Calu3 (cell line): Measurements from ENCODE around the gene PRRT1B. TPM values are rescaled to one million over a fixed set of nuclear protein-coding genes. Genes with fewer than 3 reads are reported as not detected.
"Not testable (repeated sequence)": the region's sequence is repeated elsewhere in the genome, so short reads cannot be mapped to it uniquely, and the experiment has no call there.

Experiments used
- BruUV-seq: library from RNA; stranded (reverse); fragments of 400-500 nt; replicated peaks from 2 replicates; lab custom pipeline; 2021; lab: Mats Ljungman, UMichigan
- CTCF ChIA-PET: fragments of 300-600 bp; sonication (Branson Sonifier 250); formaldehyde crosslinking; loops from one replicate; lab custom pipeline; 2022; ENCODE audit warnings: antibody characterized with exemption; lab: Charles Lee
- DNase-seq: peaks from one replicate; pipeline ENCODE4 v3.0.0; 2022
- H3K27ac Mint-ChIP-seq: one replicate; pipeline ENCODE4 v1.8.0; 2022; ENCODE audit warnings: mixed read lengths; ENCODE audit not compliant: unreplicated experiment
- H3K27me3 Mint-ChIP-seq: one replicate; pipeline ENCODE4 v1.8.0; 2022; ENCODE audit warnings: mixed read lengths; ENCODE audit not compliant: unreplicated experiment
- H3K36me3 Mint-ChIP-seq: one replicate; pipeline ENCODE4 v1.8.0; 2022; ENCODE audit warnings: mild to moderate bottlenecking, moderate library complexity, mixed read lengths; ENCODE audit not compliant: insufficient read depth, unreplicated experiment
- H3K4me1 Mint-ChIP-seq: one replicate; pipeline ENCODE4 v1.8.0; 2022; ENCODE audit warnings: mild to moderate bottlenecking, low read depth, mixed read lengths; ENCODE audit not compliant: unreplicated experiment
- H3K4me3 Mint-ChIP-seq: one replicate; pipeline ENCODE4 v1.8.0; 2022; ENCODE audit warnings: mild to moderate bottlenecking, low read depth, moderate library complexity, mixed read lengths; ENCODE audit not compliant: unreplicated experiment
- H3K9me3 Mint-ChIP-seq: one replicate; pipeline ENCODE4 v1.8.0; 2022; ENCODE audit warnings: low read depth, mixed read lengths; ENCODE audit not compliant: unreplicated experiment
- intact Hi-C: fragments of 100-400 bp; cut with micrococcal nuclease; formaldehyde crosslinking; loops from one replicate; pipeline ENCODE4 v1.10.0; 2022; ENCODE audit not compliant: unreplicated experiment
- total RNA-seq: library from RNA; stranded (reverse); gene quantifications from 2 replicates; pipeline ENCODE4 v1.2.3, GENCODE V29; 2022
- TF ChIP-seq, protein P1 (sequence below): fragments of 200-600 bp; IDR thresholded peaks from one replicate; pipeline ENCODE4 v1.8.0; 2022; ENCODE audit warnings: antibody characterized with exemption; ENCODE audit not compliant: unreplicated experiment

The PRRT1B gene
- total RNA-seq, 1 experiment from 2014 or later: not detected

DNA sequence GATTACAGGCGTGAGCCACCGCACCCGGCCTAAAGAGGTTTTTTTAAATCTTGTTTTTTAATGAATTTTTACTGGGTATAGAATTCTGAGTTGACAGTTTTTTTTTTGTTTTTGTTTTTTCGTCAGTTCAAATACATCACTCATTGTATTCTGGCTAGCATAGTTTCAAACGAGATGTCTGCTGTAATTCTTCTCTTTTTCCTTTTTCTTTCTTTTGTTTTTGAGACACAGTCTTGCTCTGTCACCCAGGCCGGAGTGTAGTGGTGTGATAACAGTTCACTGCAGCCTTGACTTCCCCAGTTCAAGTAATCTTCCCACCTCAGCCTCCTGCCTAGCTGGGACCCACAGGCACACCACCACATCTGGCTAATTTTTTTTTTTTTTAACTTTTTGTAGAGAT is 2.2 kb upstream of the PRRT1B start:
- intact Hi-C loops: no loop called here
- H3K4me3 Mint-ChIP-seq: no peak overlapping the region
- no peaks in the 10 kb centered on the region for H3K4me1 Mint-ChIP-seq
- H3K9me3 Mint-ChIP-seq: peaks cover 2% of the 10 kb centered on the region
- peaks cover 13% of the 10 kb centered on the region for H3K27me3 Mint-ChIP-seq
- CTCF ChIA-PET: no interaction called here
- H3K36me3 Mint-ChIP-seq: no peaks in the 10 kb centered on the region
- no peak for DNase-seq
- TF ChIP-seq, protein P1, sequence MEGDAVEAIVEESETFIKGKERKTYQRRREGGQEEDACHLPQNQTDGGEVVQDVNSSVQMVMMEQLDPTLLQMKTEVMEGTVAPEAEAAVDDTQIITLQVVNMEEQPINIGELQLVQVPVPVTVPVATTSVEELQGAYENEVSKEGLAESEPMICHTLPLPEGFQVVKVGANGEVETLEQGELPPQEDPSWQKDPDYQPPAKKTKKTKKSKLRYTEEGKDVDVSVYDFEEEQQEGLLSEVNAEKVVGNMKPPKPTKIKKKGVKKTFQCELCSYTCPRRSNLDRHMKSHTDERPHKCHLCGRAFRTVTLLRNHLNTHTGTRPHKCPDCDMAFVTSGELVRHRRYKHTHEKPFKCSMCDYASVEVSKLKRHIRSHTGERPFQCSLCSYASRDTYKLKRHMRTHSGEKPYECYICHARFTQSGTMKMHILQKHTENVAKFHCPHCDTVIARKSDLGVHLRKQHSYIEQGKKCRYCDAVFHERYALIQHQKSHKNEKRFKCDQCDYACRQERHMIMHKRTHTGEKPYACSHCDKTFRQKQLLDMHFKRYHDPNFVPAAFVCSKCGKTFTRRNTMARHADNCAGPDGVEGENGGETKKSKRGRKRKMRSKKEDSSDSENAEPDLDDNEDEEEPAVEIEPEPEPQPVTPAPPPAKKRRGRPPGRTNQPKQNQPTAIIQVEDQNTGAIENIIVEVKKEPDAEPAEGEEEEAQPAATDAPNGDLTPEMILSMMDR: no peak
- no TSS peak for BruUV-seq
- no peak overlapping the region for H3K27ac Mint-ChIP-seq

DNA sequence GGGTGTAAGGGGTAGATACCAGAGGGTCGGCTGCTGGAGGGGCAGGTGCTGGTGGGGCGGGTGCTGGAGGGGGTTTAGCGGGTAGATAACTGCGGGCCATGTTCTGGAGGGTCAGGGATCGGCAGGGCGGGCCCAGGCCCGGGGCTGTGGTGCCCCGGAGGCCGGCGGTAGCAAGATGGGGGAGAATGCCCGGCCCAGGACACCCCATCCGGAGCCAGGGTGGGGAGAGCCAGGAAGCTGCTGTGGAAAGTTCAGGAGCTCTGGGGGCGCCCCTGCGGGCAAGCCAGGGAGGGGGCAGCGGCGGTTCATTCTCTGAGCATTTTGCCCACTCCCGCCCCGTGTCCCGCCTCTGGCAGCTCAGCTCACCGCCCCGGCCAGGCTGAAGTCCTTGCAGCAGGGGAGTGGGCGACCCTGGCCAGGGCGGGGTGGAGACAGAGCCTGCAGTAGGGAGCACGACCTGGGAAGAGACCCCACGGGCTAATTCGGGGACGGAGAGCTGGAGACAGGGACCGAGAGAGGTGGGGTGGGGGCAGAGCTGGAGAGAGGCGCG is 538 bp downstream of the PRRT1B start:
- DNase-seq: no peak
- Mint-ChIP-seq H3K27ac (no peak overlapping the region), H3K27me3 (peaks cover 41% of the 10 kb centered on the region)

DNA sequence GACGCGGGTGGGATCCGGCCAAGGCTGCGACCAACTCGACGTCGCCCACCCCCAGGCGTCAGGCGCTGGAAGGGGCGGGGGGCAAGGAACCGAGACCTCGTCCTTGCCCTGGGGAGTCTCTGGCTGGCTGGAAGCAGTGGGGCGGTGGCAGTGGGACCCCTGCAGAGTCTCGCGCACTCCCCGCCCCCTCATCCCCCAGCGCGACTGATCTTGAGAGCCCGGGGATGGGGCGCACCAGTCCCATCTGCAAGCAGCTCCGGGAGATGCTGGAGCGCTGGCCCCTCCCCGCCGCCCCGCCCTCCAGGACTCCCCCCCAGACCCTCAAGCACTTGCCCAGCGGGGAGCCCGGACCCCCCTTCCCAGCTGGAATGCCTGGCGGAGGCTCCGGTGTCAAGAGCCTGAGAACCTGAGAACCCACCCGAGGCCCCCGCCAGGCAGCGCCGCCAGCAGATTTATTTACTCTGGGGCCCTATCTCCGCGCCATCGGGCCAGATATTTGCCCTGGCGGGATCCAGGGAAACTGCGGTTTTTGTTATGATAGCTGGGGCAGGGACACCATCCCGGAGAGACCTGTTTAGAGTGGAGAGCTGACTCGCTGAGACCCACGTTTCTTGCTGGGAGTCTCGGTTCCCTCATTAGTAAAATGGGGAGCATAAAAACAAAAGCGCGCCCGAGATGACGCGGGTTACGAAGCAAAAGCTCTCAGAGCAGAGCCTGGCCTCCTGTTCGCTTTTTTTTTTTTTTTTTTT is 1.2 kb downstream of the PRRT1B start:
- Mint-ChIP-seq H3K9me3 (peaks cover 2% of the 10 kb centered on the region), H3K36me3 (no peaks in the 10 kb centered on the region), H3K27ac (no peak overlapping the region), H3K27me3 (peaks cover 47% of the 10 kb centered on the region), H3K4me1 (no peaks in the 10 kb centered on the region), H3K4me3 (peak overlapping the region; percentile 76)
- peak; percentile 46 for DNase-seq
- intact Hi-C loops: no loop called here
- CTCF ChIA-PET: interaction anchor here (0.7 kb wide), 1 partner anchor 462 kb away, joined by 6 read pairs; no protein-coding TSS in a partner anchor
- TF ChIP-seq, protein P1: no peak
- BruUV-seq: no TSS peak

More for the DNA sequence above, 538 bp downstream of the PRRT1B start:
- H3K9me3 Mint-ChIP-seq: peaks cover 2% of the 10 kb centered on the region
- CTCF ChIA-PET: interaction anchor here (0.8 kb wide), 1 partner anchor 65 kb away, joined by 6 read pairs; no protein-coding TSS in a partner anchor
- intact Hi-C loops: no loop called here
- peak overlapping the region; percentile 76 for H3K4me3 Mint-ChIP-seq
- TF ChIP-seq, protein P1: no peak
- H3K4me1 Mint-ChIP-seq: no peaks in the 10 kb centered on the region
- no TSS peak for BruUV-seq
- no peaks in the 10 kb centered on the region for H3K36me3 Mint-ChIP-seq

DNA sequence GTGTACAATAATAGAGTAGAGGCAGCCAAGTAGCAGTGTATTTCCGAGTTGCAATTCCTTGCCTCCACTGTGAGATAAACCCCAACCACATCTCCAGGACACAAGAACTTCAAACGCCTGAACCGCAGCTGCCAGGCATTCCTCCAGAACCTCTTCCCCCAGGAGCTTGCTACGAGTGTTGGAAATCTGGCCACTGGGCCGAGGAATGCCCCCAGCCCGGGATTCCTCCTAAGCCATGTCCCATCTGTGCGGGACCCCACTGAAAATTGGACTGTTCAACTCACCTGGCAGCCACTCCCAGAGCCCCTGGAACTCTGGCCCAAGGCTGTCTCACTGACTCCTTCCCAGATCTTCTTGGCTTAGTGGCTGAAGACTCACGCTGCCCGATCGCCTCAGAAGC is 3.9 kb downstream of the PRRT1B start:
- H3K4me3 Mint-ChIP-seq, H3K36me3 Mint-ChIP-seq, BruUV-seq, H3K9me3 Mint-ChIP-seq, intact Hi-C loops, H3K27ac Mint-ChIP-seq, CTCF ChIA-PET, H3K4me1 Mint-ChIP-seq, DNase-seq: not testable (repeated sequence)
- peaks cover 63% of the 10 kb centered on the region for H3K27me3 Mint-ChIP-seq

DNA sequence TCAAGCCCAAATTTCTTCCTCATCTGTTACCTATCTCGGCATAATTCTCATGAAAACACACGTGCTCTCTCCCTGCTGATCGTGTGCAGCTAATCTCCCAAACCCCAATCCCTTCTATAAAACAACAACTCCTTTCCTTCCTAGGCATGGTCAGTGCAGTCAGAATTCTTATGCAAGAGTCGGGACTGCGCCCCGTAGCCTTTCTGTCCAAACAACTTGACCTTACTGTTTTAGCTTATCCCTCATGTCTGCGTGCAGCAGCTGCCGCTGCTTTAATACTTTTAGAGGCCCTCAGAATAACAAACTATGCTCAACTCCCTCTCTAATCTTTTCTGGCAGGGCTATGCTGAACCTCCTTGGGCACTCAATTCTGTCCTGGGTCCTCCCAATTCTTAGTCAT is 5.1 kb downstream of the PRRT1B start:
- peaks cover 63% of the 10 kb centered on the region for H3K27me3 Mint-ChIP-seq
- intact Hi-C loops, H3K27ac Mint-ChIP-seq, BruUV-seq, H3K4me3 Mint-ChIP-seq, CTCF ChIA-PET, H3K9me3 Mint-ChIP-seq, H3K4me1 Mint-ChIP-seq, DNase-seq, H3K36me3 Mint-ChIP-seq: not testable (repeated sequence)
